Dermis lymphatic vessel endothelial cell (primary cell): Measurements from ENCODE around the gene PRB2. TPM values are rescaled to one million over a fixed set of nuclear protein-coding genes. Genes with fewer than 3 reads are reported as not detected.

Experiments
- total RNA-seq: library from RNA; depleted of rRNA; stranded (reverse); fragments of >200 nt; gene quantifications from 2 replicates; pipeline ENCODE4 v1.2.1, GENCODE V29; 2014

The PRB2 gene
- total RNA-seq = not detected in 2 replicates

GRCh38 chr12:11395467-11395866 lies at the start of gene PRB2:
Gene PRB2, minus strand, starts transcription at chr12:11395567. Its CDS starts 38 bp downstream, at chr12:11395529.

Other genes with a start within 250 kb of the PRB2 start
- gene SMIM10L1, start 224.4 kb downstream of the PRB2 start, total RNA-seq = 4.4 and 5.7 TPM in 2 replicates
- not detected in 2 replicates for gene TAS2R42, start 208.6 kb downstream of the PRB2 start, total RNA-seq
- not detected in 2 replicates for gene PRB3, start 125.9 kb downstream of the PRB2 start, total RNA-seq
- not detected in 2 replicates for gene PRB4, start 85.1 kb downstream of the PRB2 start, total RNA-seq